SU-DHL-6 (cell line): ENCODE results near the gene LCMT2.

Source experiments
- CTCF ChIP-seq: fragments of 200-600 bp; sonication (generic); IDR thresholded peaks from one replicate; pipeline ENCODE4 v1.5.1; 2017; ENCODE audit warnings: antibody characterized with exemption, mild to moderate bottlenecking, low read length, moderate library complexity; ENCODE audit not compliant: insufficient read depth, poor library complexity, severe bottlenecking
- EZH2phosphoT487 ChIP-seq: fragments of 200-600 bp; sonication (generic), shearing (Covaris generic); conservative IDR thresholded peaks from 2 replicates; pipeline ENCODE4 v1.6.1; 2018; ENCODE audit warnings: mild to moderate bottlenecking, antibody characterized with exemption, low read length, moderate library complexity, mixed read lengths

GRCh38 chr15:43292375-43293078, 37.8 kb downstream of the LCMT2 start:
- TF ChIP-seq CTCF = no peak
- no peak for TF ChIP-seq EZH2phosphoT487
